ENCODE measurements around the gene PRM2. TPM values are rescaled to one million over a fixed set of nuclear protein-coding genes. Genes with fewer than 3 reads are reported as not detected.

PRM2 gene
- total RNA-seq, 1 donor from 2014 or later, result not detected

- no peak overlapping the region for H3K4me3 ChIP-seq
- intact Hi-C loops (cut with DNase I), result no loop called here
- TF ChIP-seq POLR2AphosphoS5 (IDR thresholded peaks at IDR 0.05; ENCODE audit: insufficient read depth in 1 of 2, low read depth in 1 of 2) (no peak), CTCF (IDR thresholded peaks at IDR 0.05) (no peak), POLR2A (IDR thresholded peaks at IDR 0.05) (no peak)
Observed at GRCh38 chr16:11238272-11239202, 37.7 kb downstream of the PRM2 start.

GRCh38 chr16:11236461-11237254 lies 39.6 kb downstream of the PRM2 start:
- no peak overlapping the region for H3K4me3 ChIP-seq
- no peak overlapping the region for H3K27ac ChIP-seq
- no peak for DNase-seq (ENCODE audit: extremely low spot score in 2 of 2)
- H3K27me3 ChIP-seq, result no peaks in the 10 kb centered on the region
- peaks cover 7% of the 10 kb centered on the region for H3K4me1 ChIP-seq
- no peak for TF ChIP-seq POLR2AphosphoS5 (IDR thresholded peaks at IDR 0.05; ENCODE audit: insufficient read depth in 1 of 2, low read depth in 1 of 2)
- TF ChIP-seq POLR2A (IDR thresholded peaks at IDR 0.05), result no peak
- TF ChIP-seq CTCF (IDR thresholded peaks at IDR 0.05), result no peak
- intact Hi-C loops (cut with DNase I), result no loop called here
- H3K9me3 ChIP-seq, result no peaks in the 10 kb centered on the region
- no peaks in the 10 kb centered on the region for H3K36me3 ChIP-seq

More at GRCh38 chr16:11238272-11239202, 37.7 kb downstream of the PRM2 start:
- no peaks in the 10 kb centered on the region for H3K4me1 ChIP-seq
- no peak overlapping the region for H3K27ac ChIP-seq
- no peaks in the 10 kb centered on the region for H3K9me3 ChIP-seq
- no peak for DNase-seq (ENCODE audit: extremely low spot score in 2 of 2)
- no peaks in the 10 kb centered on the region for H3K27me3 ChIP-seq
- H3K36me3 ChIP-seq, result no peaks in the 10 kb centered on the region

- intact Hi-C loops (cut with DNase I), result no loop called here
- peaks cover 7% of the 10 kb centered on the region for H3K4me1 ChIP-seq
- no peaks in the 10 kb centered on the region for H3K36me3 ChIP-seq
- TF ChIP-seq CTCF (IDR thresholded peaks at IDR 0.05), result no peak
- TF ChIP-seq POLR2A (IDR thresholded peaks at IDR 0.05), result no peak
- no peak for TF ChIP-seq POLR2AphosphoS5 (IDR thresholded peaks at IDR 0.05; ENCODE audit: insufficient read depth in 1 of 2, low read depth in 1 of 2)
- no peaks in the 10 kb centered on the region for H3K27me3 ChIP-seq
- no peak for DNase-seq (ENCODE audit: extremely low spot score in 2 of 2)
- H3K27ac ChIP-seq, result no peak overlapping the region
- H3K9me3 ChIP-seq, result no peaks in the 10 kb centered on the region
- no peak overlapping the region for H3K4me3 ChIP-seq
Observed at GRCh38 chr16:11235703-11235991, 40.6 kb downstream of the PRM2 start.

- intact Hi-C loops (cut with DNase I), result no loop called here
- no peak for TF ChIP-seq POLR2A (IDR thresholded peaks at IDR 0.05)
- TF ChIP-seq POLR2AphosphoS5 (IDR thresholded peaks at IDR 0.05; ENCODE audit: insufficient read depth in 1 of 2, low read depth in 1 of 2), result no peak
- TF ChIP-seq CTCF (IDR thresholded peaks at IDR 0.05), result no peak
Observed at GRCh38 chr16:11234884-11235702, 41.2 kb downstream of the PRM2 start.

More at GRCh38 chr16:11234884-11235702, 41.2 kb downstream of the PRM2 start:
- Histone ChIP-seq H3K36me3 (no peaks in the 10 kb centered on the region), H3K9me3 (no peaks in the 10 kb centered on the region), H3K4me1 (peaks cover 7% of the 10 kb centered on the region), H3K27ac (no peak overlapping the region), H3K27me3 (no peaks in the 10 kb centered on the region), H3K4me3 (no peak overlapping the region)
- DNase-seq (ENCODE audit: extremely low spot score in 2 of 2), result no peak
